Measurements from ENCODE around the gene PRKAG2.

PRKAG2 gene

GRCh38 chr7:151634643-151635042 lies 242.3 kb downstream of the PRKAG2 start:
- Histone ChIP-seq H3K9me3 (ENCODE audit: insufficient read depth, low read depth, low read length) (no peaks in the 10 kb centered on the region), H3K36me3 (ENCODE audit: insufficient read depth, low read length) (no peaks in the 10 kb centered on the region), H3F3A (ENCODE audit: low read depth) (peaks cover 11% of the 10 kb centered on the region; the same call in 1 of the 2 replicates), H2AFZ (ENCODE audit: low read length) (no peak overlapping the region), H3K9ac (ENCODE audit: low read depth, low read length, poor library complexity, severe bottlenecking) (no peak overlapping the region), H3K79me2 (ENCODE audit: insufficient read depth, low read length) (peaks cover 5% of the 10 kb centered on the region; the same call in 1 of the 2 replicates), H3K4me1 (ENCODE audit: insufficient read depth, low read length, poor library complexity, severe bottlenecking) (peaks cover 11% of the 10 kb centered on the region), H3K9me2 (replicated peaks; ENCODE audit: low read depth, low read length) (no peaks in the 10 kb centered on the region), H3K4me3 (ENCODE audit: low read length, poor library complexity, severe bottlenecking) (no peak overlapping the region), H4K20me1 (ENCODE audit: insufficient read depth, low read length, poor library complexity, severe bottlenecking) (no peaks in the 10 kb centered on the region), H3K4me2 (ENCODE audit: low read depth, low read length, poor library complexity, severe bottlenecking) (no peak overlapping the region), H3K27me3 (ENCODE audit: insufficient read depth, low read length, poor library complexity, severe bottlenecking) (no peaks in the 10 kb centered on the region)
- TF ChIP-seq CTCF (conservative IDR thresholded peaks at IDR 0.05; ENCODE audit: low read length) (no peak), EZH2phosphoT487 (IDR thresholded peaks at IDR 0.05; ENCODE audit: borderline replicate concordance) (no peak)

- H3K4me2 ChIP-seq (ENCODE audit: low read depth, low read length, poor library complexity, severe bottlenecking): no peak overlapping the region
- H2AFZ ChIP-seq (ENCODE audit: low read length): no peak overlapping the region
- H3K36me3 ChIP-seq (ENCODE audit: insufficient read depth, low read length): no peaks in the 10 kb centered on the region
- H4K20me1 ChIP-seq (ENCODE audit: insufficient read depth, low read length, poor library complexity, severe bottlenecking): no peaks in the 10 kb centered on the region
- H3K4me3 ChIP-seq (ENCODE audit: low read length, poor library complexity, severe bottlenecking): no peak overlapping the region
- peaks cover 11% of the 10 kb centered on the region; the same call in 1 of the 2 replicates for H3F3A ChIP-seq (ENCODE audit: low read depth)
- no peak for TF ChIP-seq CTCF (conservative IDR thresholded peaks at IDR 0.05; ENCODE audit: low read length)
- TF ChIP-seq EZH2phosphoT487 (IDR thresholded peaks at IDR 0.05; ENCODE audit: borderline replicate concordance): no peak
- no peaks in the 10 kb centered on the region for H3K9me3 ChIP-seq (ENCODE audit: insufficient read depth, low read depth, low read length)
- H3K9me2 ChIP-seq (replicated peaks; ENCODE audit: low read depth, low read length): no peaks in the 10 kb centered on the region
- no peaks in the 10 kb centered on the region for H3K27me3 ChIP-seq (ENCODE audit: insufficient read depth, low read length, poor library complexity, severe bottlenecking)
- H3K4me1 ChIP-seq (ENCODE audit: insufficient read depth, low read length, poor library complexity, severe bottlenecking): peaks cover 11% of the 10 kb centered on the region
- H3K9ac ChIP-seq (ENCODE audit: low read depth, low read length, poor library complexity, severe bottlenecking): no peak overlapping the region
- H3K79me2 ChIP-seq (ENCODE audit: insufficient read depth, low read length): peaks cover 5% of the 10 kb centered on the region; the same call in 1 of the 2 replicates
Observed at GRCh38 chr7:151633516-151633812, 243.5 kb downstream of the PRKAG2 start.

- Histone ChIP-seq H3K9ac (ENCODE audit: low read depth, low read length, poor library complexity, severe bottlenecking) (no peak overlapping the region), H3K4me2 (ENCODE audit: low read depth, low read length, poor library complexity, severe bottlenecking) (peak overlapping the region; percentile 43)
Observed at GRCh38 chr7:151632750-151633515, 244.0 kb downstream of the PRKAG2 start.

More at GRCh38 chr7:151632750-151633515, 244.0 kb downstream of the PRKAG2 start:
- Histone ChIP-seq H3K9me2 (replicated peaks; ENCODE audit: low read depth, low read length) (no peaks in the 10 kb centered on the region), H3K79me2 (ENCODE audit: insufficient read depth, low read length) (peaks cover 5% of the 10 kb centered on the region; the same call in 1 of the 2 replicates), H3K27me3 (ENCODE audit: insufficient read depth, low read length, poor library complexity, severe bottlenecking) (no peaks in the 10 kb centered on the region), H2AFZ (ENCODE audit: low read length) (no peak overlapping the region), H3K4me3 (ENCODE audit: low read length, poor library complexity, severe bottlenecking) (peak overlapping the region; percentile 50), H4K20me1 (ENCODE audit: insufficient read depth, low read length, poor library complexity, severe bottlenecking) (no peaks in the 10 kb centered on the region), H3K4me1 (ENCODE audit: insufficient read depth, low read length, poor library complexity, severe bottlenecking) (peaks cover 11% of the 10 kb centered on the region), H3K36me3 (ENCODE audit: insufficient read depth, low read length) (no peaks in the 10 kb centered on the region), H3F3A (ENCODE audit: low read depth) (peaks cover 11% of the 10 kb centered on the region; the same call in 1 of the 2 replicates), H3K9me3 (ENCODE audit: insufficient read depth, low read depth, low read length) (no peaks in the 10 kb centered on the region)
- TF ChIP-seq CTCF (conservative IDR thresholded peaks at IDR 0.05; ENCODE audit: low read length): 0 out of 2 replicates have a peak, but pooled peaks have one; percentile 11
- TF ChIP-seq EZH2phosphoT487 (IDR thresholded peaks at IDR 0.05; ENCODE audit: borderline replicate concordance): no peak
